Measurements from ENCODE around the gene PSME3IP1. TPM values are rescaled to one million over a fixed set of nuclear protein-coding genes. Genes with fewer than 3 reads are reported as not detected.

Gene PSME3IP1
- total and polyA plus RNA-seq, 2 experiments from 2014 or later = 78.0 to 105 TPM

- no peaks in the 10 kb centered on the region for H3K27me3 ChIP-seq (ENCODE audit: insufficient read depth)
- no peak overlapping the region for H3K27ac Mint-ChIP-seq
- DNase-seq (ENCODE audit: low spot score) (no peak), ATAC-seq (no peak)
- TF ChIP-seq JUNB (IDR thresholded peaks at IDR 0.05; ENCODE audit: unreplicated experiment) (no peak), POLR2AphosphoS5 (IDR thresholded peaks at IDR 0.05; ENCODE audit: low read depth) (no peak), EZH2 (IDR thresholded peaks at IDR 0.05; ENCODE audit: low read depth, unreplicated experiment) (no peak), EZH2phosphoT487 (IDR thresholded peaks at IDR 0.05; ENCODE audit: unreplicated experiment) (no peak), ZNF462 (CRISPR knock-in tag; IDR thresholded peaks at IDR 0.05) (no peak), ZNF331 (CRISPR knock-in tag; IDR thresholded peaks at IDR 0.05; ENCODE audit: low read depth) (no peak), NANOG (IDR thresholded peaks at IDR 0.05; ENCODE audit: borderline replicate concordance) (no peak), ZNF114 (CRISPR knock-in tag; IDR thresholded peaks at IDR 0.05) (no peak), CREB1 (CRISPR knock-in tag; IDR thresholded peaks at IDR 0.05; ENCODE audit: low read depth) (no peak)
- TF ChIP-seq, protein P1, sequence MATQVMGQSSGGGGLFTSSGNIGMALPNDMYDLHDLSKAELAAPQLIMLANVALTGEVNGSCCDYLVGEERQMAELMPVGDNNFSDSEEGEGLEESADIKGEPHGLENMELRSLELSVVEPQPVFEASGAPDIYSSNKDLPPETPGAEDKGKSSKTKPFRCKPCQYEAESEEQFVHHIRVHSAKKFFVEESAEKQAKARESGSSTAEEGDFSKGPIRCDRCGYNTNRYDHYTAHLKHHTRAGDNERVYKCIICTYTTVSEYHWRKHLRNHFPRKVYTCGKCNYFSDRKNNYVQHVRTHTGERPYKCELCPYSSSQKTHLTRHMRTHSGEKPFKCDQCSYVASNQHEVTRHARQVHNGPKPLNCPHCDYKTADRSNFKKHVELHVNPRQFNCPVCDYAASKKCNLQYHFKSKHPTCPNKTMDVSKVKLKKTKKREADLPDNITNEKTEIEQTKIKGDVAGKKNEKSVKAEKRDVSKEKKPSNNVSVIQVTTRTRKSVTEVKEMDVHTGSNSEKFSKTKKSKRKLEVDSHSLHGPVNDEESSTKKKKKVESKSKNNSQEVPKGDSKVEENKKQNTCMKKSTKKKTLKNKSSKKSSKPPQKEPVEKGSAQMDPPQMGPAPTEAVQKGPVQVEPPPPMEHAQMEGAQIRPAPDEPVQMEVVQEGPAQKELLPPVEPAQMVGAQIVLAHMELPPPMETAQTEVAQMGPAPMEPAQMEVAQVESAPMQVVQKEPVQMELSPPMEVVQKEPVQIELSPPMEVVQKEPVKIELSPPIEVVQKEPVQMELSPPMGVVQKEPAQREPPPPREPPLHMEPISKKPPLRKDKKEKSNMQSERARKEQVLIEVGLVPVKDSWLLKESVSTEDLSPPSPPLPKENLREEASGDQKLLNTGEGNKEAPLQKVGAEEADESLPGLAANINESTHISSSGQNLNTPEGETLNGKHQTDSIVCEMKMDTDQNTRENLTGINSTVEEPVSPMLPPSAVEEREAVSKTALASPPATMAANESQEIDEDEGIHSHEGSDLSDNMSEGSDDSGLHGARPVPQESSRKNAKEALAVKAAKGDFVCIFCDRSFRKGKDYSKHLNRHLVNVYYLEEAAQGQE (IDR thresholded peaks at IDR 0.05; ENCODE audit: unreplicated experiment) = no peak
- TF ChIP-seq, protein P2, sequence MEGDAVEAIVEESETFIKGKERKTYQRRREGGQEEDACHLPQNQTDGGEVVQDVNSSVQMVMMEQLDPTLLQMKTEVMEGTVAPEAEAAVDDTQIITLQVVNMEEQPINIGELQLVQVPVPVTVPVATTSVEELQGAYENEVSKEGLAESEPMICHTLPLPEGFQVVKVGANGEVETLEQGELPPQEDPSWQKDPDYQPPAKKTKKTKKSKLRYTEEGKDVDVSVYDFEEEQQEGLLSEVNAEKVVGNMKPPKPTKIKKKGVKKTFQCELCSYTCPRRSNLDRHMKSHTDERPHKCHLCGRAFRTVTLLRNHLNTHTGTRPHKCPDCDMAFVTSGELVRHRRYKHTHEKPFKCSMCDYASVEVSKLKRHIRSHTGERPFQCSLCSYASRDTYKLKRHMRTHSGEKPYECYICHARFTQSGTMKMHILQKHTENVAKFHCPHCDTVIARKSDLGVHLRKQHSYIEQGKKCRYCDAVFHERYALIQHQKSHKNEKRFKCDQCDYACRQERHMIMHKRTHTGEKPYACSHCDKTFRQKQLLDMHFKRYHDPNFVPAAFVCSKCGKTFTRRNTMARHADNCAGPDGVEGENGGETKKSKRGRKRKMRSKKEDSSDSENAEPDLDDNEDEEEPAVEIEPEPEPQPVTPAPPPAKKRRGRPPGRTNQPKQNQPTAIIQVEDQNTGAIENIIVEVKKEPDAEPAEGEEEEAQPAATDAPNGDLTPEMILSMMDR (conservative IDR thresholded peaks at IDR 0.05; ENCODE audit: low read depth in 2 of 2) = no peak
- H3K9me2 ChIP-seq (ENCODE audit: insufficient read depth) = no peaks in the 10 kb centered on the region
- H3K27me3 Mint-ChIP-seq (ENCODE audit: insufficient read depth, low read depth, poor library complexity) = peaks cover 1% of the 10 kb centered on the region
- H3K9me3 Mint-ChIP-seq = no peaks in the 10 kb centered on the region
- H3K27ac ChIP-seq (ENCODE audit: low read depth) = no peak overlapping the region
- no peak overlapping the region for H3K4me2 ChIP-seq
- H3F3A ChIP-seq (replicated peaks; ENCODE audit: low read depth) = no peaks in the 10 kb centered on the region
- H3K36me3 ChIP-seq (ENCODE audit: insufficient read depth) = peaks cover 25% of the 10 kb centered on the region
- H3K4me1 Mint-ChIP-seq = no peaks in the 10 kb centered on the region
- no peaks in the 10 kb centered on the region for H3K79me2 ChIP-seq (replicated peaks; ENCODE audit: insufficient read depth)
- H2AFZ ChIP-seq = no peak overlapping the region
- no peak overlapping the region for H3K4me3 ChIP-seq
- H3K36me3 Mint-ChIP-seq (ENCODE audit: low read depth) = peaks cover 55% of the 10 kb centered on the region
- no peaks in the 10 kb centered on the region; the same call in 1 of the 2 replicates for H4K20me1 ChIP-seq (replicated peaks; ENCODE audit: insufficient read depth)
- H3K4me1 ChIP-seq (ENCODE audit: insufficient read depth) = no peaks in the 10 kb centered on the region
- no peak overlapping the region for H3K4me3 Mint-ChIP-seq
Measured at GRCh38 chr16:57234707-57235092, 48.9 kb upstream of the PSME3IP1 start.

All from GM23338 (cell line).